ENCODE data around the gene RAB9A.

- TF ChIP-seq CTCF (IDR thresholded peaks at IDR 0.05) (no peak), TCF12 (IDR thresholded peaks at IDR 0.05) (no peak), EP300 (IDR thresholded peaks at IDR 0.05; ENCODE audit: borderline replicate concordance in 1 of 2, low read depth in 1 of 2, low read length in 1 of 2) (no peak), YY1 (IDR thresholded peaks at IDR 0.05; ENCODE audit: low read depth) (no peak), TEAD4 (IDR thresholded peaks at IDR 0.05; ENCODE audit: borderline replicate concordance, insufficient read depth) (no peak), ELF1 (IDR thresholded peaks at IDR 0.05) (no peak), PBX3 (IDR thresholded peaks at IDR 0.05) (no peak), POLR2AphosphoS5 (IDR thresholded peaks at IDR 0.05; ENCODE audit: low read depth, low read length) (no peak), RAD21 (IDR thresholded peaks at IDR 0.05; ENCODE audit: low read length) (no peak), GABPA (IDR thresholded peaks at IDR 0.05; ENCODE audit: low read depth) (no peak), FOXJ3 (CRISPR knock-in tag; IDR thresholded peaks at IDR 0.05) (no peak), ZBTB33 (IDR thresholded peaks at IDR 0.05; ENCODE audit: borderline replicate concordance, low read depth) (no peak)
Measured at GRCh38 chrX:13754765-13755164, 65.8 kb downstream of the RAB9A start.

Data from SK-N-SH (cell line).